DND-41 (cell line): Measurements from ENCODE around the gene RSAD2.

Experiments
- ATAC-seq: fragments of 200-7000 bp; cut with Tn5 transposase; 3 replicates; pipeline ENCODE4 v1.9.1; 2021; ENCODE audit warnings: low read depth; ENCODE audit not compliant: insufficient read depth
- DNase-seq: peaks from one replicate; pipeline ENCODE4 v3.0.0-alpha.2; 2020
- H2AFZ ChIP-seq: 2 replicates; pipeline ENCODE4 v1.6.0; 2012; ENCODE audit warnings: low read depth, low read length
- H3K27ac ChIP-seq: 2 replicates; pipeline ENCODE4 v1.5.1; 2012; ENCODE audit warnings: low read length, inconsistent platforms
- H3K27me3 ChIP-seq: fragments of 200-600 bp; sonication (generic); 2 replicates; pipeline ENCODE4 v1.6.0; 2012; ENCODE audit warnings: low read length, mild to moderate bottlenecking, inconsistent platforms; ENCODE audit not compliant: insufficient read depth, poor library complexity
- H3K36me3 ChIP-seq: 2 replicates; pipeline ENCODE4 v1.5.1; 2012; ENCODE audit warnings: low read length, inconsistent platforms; ENCODE audit not compliant: insufficient read depth
- H3K4me1 ChIP-seq: 2 replicates; pipeline ENCODE4 v1.5.1; 2012; ENCODE audit warnings: mild to moderate bottlenecking, low read length; ENCODE audit not compliant: insufficient read depth
- H3K4me2 ChIP-seq: 2 replicates; pipeline ENCODE4 v1.6.0; 2012; ENCODE audit warnings: mild to moderate bottlenecking, moderate library complexity, low read length, inconsistent platforms; ENCODE audit not compliant: insufficient read depth
- H3K4me3 ChIP-seq, 2 experiments: fragments of 200-600 bp in 1 of 2; shearing (Covaris generic) in 1 of 2; 2 replicates each; pipeline ENCODE4 v1.5.1; 2012 to 2016; ENCODE audit warnings: inconsistent platforms in 2 of 2, low read length in 2 of 2, mild to moderate bottlenecking in 2 of 2, low read depth in 1 of 2, moderate library complexity in 1 of 2
- H3K79me2 ChIP-seq: 2 replicates; pipeline ENCODE4 v1.6.0; 2012; ENCODE audit warnings: low read length, inconsistent platforms; ENCODE audit not compliant: insufficient read depth
- H3K9ac ChIP-seq: 2 replicates; pipeline ENCODE4 v1.6.0; 2012; ENCODE audit warnings: low read depth, mild to moderate bottlenecking, inconsistent platforms, low read length, moderate library complexity
- H3K9me3 ChIP-seq: 2 replicates; pipeline ENCODE4 v1.5.1; 2012; ENCODE audit warnings: low read length, moderate library complexity, mild to moderate bottlenecking, inconsistent platforms; ENCODE audit not compliant: insufficient read depth, severe bottlenecking
- H4K20me1 ChIP-seq: 2 replicates; pipeline ENCODE4 v1.6.0; 2012; ENCODE audit warnings: low read length; ENCODE audit not compliant: insufficient read depth
- EZH2 ChIP-seq: IDR thresholded peaks from 3 replicates; pipeline ENCODE4 v1.6.1; 2012; ENCODE audit warnings: borderline replicate concordance, low read depth, mild to moderate bottlenecking, moderate library complexity, low read length, inconsistent platforms; ENCODE audit not compliant: severe bottlenecking
- TF ChIP-seq, protein P1 (sequence below): IDR thresholded peaks from 2 replicates; pipeline ENCODE4 v1.5.1; 2012; ENCODE audit warnings: borderline replicate concordance, low read length, moderate library complexity, mild to moderate bottlenecking; ENCODE audit not compliant: poor library complexity, severe bottlenecking; ENCODE audit errors: extremely low read depth

Gene RSAD2

DNA sequence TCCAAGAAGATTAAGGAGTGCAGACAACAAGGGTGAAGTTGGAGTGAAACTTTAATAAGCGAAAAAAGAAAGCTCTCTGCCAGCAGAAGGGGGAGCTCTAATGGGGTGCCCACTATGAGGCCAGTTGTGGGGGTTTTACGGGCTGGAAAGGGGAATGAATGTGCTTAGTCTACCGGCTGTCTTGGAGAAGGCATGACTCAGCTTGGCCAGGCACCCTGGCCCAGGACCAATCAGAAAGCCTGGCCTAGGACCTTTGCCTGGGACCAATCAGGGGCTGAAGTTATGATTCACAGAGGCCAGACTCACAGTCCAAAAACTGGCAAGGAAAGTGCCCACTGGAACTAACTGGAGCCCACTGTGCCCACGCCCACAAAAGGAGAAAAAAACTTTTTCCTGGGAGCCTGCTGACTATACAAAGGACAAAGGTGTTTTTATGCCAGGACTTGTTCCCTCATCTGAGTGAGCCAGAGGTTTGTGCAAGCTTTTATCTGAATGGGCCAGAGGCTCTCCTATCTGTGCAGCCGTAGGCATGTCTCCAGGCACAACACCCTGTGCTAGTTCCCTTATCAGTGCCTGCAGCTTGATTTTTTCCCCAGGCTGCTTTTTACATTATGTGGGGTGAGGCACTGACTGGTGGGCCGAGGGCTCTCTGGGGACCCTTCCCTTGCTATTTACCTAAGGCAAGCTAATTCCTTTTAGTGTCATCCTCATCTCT, 30.5 kb upstream of the RSAD2 start:
- no peak overlapping the region for H3K4me3 ChIP-seq
- H3K27me3 ChIP-seq = no peaks in the 10 kb centered on the region
- DNase-seq = no peak
- H3K36me3 ChIP-seq = peaks cover 80% of the 10 kb centered on the region
- H3K4me1 ChIP-seq = peaks cover 8% of the 10 kb centered on the region
- H3K27ac ChIP-seq = no peak overlapping the region
- peaks cover 64% of the 10 kb centered on the region for H3K9me3 ChIP-seq
- ATAC-seq = no peak
- TF ChIP-seq, protein P1, sequence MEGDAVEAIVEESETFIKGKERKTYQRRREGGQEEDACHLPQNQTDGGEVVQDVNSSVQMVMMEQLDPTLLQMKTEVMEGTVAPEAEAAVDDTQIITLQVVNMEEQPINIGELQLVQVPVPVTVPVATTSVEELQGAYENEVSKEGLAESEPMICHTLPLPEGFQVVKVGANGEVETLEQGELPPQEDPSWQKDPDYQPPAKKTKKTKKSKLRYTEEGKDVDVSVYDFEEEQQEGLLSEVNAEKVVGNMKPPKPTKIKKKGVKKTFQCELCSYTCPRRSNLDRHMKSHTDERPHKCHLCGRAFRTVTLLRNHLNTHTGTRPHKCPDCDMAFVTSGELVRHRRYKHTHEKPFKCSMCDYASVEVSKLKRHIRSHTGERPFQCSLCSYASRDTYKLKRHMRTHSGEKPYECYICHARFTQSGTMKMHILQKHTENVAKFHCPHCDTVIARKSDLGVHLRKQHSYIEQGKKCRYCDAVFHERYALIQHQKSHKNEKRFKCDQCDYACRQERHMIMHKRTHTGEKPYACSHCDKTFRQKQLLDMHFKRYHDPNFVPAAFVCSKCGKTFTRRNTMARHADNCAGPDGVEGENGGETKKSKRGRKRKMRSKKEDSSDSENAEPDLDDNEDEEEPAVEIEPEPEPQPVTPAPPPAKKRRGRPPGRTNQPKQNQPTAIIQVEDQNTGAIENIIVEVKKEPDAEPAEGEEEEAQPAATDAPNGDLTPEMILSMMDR = no peak
- TF ChIP-seq EZH2 = no peak
- H4K20me1 ChIP-seq = no peaks in the 10 kb centered on the region
- no peak overlapping the region for H3K9ac ChIP-seq
- H2AFZ ChIP-seq = no peak overlapping the region
- no peak overlapping the region for H3K4me2 ChIP-seq
- H3K79me2 ChIP-seq = peaks cover 9% of the 10 kb centered on the region

DNA sequence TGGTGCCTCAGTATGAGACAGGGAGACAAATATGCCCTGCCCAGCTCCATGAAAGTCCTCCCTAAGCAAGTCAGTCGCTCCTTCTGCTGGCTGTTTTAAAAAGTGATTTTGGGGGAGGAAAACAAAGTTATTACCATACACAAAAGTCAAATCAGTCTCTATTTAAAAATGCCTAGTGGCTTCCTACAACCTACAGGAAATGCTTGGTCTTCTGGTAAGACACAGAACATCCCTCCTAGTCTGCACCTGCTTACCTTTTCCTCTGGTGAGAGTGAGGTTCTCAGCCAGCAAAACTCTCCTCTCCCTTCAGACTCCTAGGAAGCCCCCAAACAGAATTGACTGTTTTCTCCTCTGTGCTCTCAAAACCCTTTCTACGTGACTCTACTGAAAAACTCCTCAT, 25.4 kb upstream of the RSAD2 start:
- peak; percentile 25; the same call in 1 of the 3 replicates for ATAC-seq
- no peaks in the 10 kb centered on the region for H3K27me3 ChIP-seq
- H3K9me3 ChIP-seq = peaks cover 14% of the 10 kb centered on the region
- H3K4me3 ChIP-seq = no peak overlapping the region
- H3K9ac ChIP-seq = no peak overlapping the region
- H3K79me2 ChIP-seq = peaks cover 33% of the 10 kb centered on the region
- H4K20me1 ChIP-seq = no peaks in the 10 kb centered on the region
- no peak overlapping the region for H3K4me2 ChIP-seq
- no peak overlapping the region for H2AFZ ChIP-seq
- no peak for DNase-seq
- H3K4me1 ChIP-seq = peaks cover 48% of the 10 kb centered on the region
- no peak for TF ChIP-seq EZH2
- TF ChIP-seq, protein P1 = no peak
- H3K27ac ChIP-seq = peak overlapping the region; percentile 52
- peaks cover 84% of the 10 kb centered on the region for H3K36me3 ChIP-seq

DNA sequence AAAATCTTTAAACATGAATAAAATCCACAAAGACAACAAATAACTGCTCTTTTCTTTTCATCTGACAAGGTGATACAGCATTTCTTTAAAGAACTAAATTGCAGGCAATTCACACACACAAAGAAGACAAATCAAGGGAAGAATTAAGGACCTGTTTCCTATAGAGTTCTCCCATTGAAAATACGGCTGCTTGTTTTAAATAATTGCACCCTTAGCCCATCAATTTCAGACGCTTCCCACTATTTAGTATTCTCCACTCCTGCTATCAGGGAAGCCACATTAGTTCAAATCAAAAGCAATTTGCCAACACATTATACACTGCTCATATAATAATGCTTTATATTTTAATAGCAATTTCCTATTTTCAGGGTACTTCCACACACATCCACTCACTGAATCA, 23.2 kb upstream of the RSAD2 start:
- Histone ChIP-seq H4K20me1 (no peaks in the 10 kb centered on the region), H3K79me2 (peaks cover 39% of the 10 kb centered on the region), H2AFZ (no peak overlapping the region), H3K9me3 (peaks cover 7% of the 10 kb centered on the region), H3K9ac (no peak overlapping the region), H3K4me1 (peaks cover 62% of the 10 kb centered on the region), H3K4me3 (no peak overlapping the region), H3K4me2 (0 out of 2 replicates have a peak overlapping the region, but pooled peaks have one; percentile 9), H3K27ac (peak overlapping the region; percentile 80; the same call in 1 of the 2 replicates), H3K36me3 (peaks cover 78% of the 10 kb centered on the region), H3K27me3 (no peaks in the 10 kb centered on the region)
- TF ChIP-seq EZH2 = no peak
- TF ChIP-seq, protein P1 = no peak
- DNase-seq (no peak), ATAC-seq (no peak)
